ENCODE data around the gene CHAMP1.

Gene CHAMP1

DNA sequence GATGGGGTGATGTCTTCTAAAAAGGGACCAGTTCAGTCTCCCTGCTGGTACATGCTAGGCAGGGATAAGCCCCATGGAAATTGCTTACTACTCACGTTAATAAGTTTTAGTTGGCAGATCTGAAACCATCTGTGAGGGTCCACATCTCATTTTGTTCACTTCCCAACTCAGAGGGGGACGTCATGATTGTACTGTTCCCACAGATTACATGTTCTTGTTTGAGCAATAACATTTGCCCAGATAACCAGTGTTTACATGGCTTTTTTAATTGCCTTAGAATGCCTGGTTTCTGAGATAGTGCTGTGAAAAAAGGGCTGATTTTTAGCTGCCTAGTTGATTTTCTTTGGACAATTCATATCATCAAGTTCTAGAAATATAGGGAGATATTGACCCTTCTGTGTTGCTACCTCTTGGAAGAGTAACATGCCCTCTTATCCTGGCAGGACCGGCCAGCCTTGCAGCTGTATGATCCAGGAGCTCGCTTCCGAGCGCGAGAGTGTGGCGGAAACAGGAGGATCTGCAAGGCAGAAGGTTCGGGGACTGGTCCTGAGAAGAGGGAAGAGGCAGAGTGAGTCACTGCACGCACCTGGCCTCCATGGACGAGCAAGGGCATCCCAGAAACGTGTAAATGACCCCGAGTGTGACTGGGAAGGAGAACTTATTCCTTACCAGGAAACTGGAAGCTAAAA, 9.8 kb upstream of the CHAMP1 start:
- DNase-seq (ENCODE audit: low spot score) = no peak
- TF ChIP-seq CTCF (IDR thresholded peaks at IDR 0.05; ENCODE audit: poor library complexity, severe bottlenecking) = no peak
- no peak overlapping the region for H3K27ac ChIP-seq (ENCODE audit: poor library complexity, severe bottlenecking)
- no peaks in the 10 kb centered on the region for H3K4me1 ChIP-seq (ENCODE audit: insufficient read depth, poor library complexity, severe bottlenecking)
- peaks cover 34% of the 10 kb centered on the region for H3K36me3 ChIP-seq (ENCODE audit: low read depth)
- no peak for ATAC-seq (ENCODE audit: low read depth)
- H3K9me3 ChIP-seq (ENCODE audit: severe bottlenecking) = no peaks in the 10 kb centered on the region
- no peak overlapping the region for H3K4me3 ChIP-seq (ENCODE audit: severe bottlenecking)
- H3K27me3 ChIP-seq (ENCODE audit: insufficient read depth, poor library complexity, severe bottlenecking) = no peaks in the 10 kb centered on the region

DNA sequence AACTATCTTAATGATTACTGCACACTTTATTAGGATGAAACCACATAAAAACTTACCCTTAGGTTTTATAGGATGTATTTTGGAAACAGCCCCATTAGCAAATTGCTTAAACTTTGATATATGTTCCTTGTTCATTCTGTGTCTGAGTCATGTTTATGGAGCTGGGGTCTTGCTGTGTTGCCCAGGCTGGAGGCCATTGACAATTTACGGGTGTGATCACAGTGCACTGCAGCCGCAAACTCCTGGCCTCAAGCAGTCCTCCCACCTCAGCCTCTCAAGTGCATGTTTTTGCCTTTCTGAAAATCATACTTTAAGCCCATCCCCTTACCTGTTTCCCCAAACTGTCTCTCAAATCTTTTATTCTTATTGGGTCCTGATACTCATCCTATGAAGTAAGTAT, 5.2 kb upstream of the CHAMP1 start:
- no peak for ATAC-seq (ENCODE audit: low read depth)
- TF ChIP-seq CTCF (IDR thresholded peaks at IDR 0.05; ENCODE audit: poor library complexity, severe bottlenecking) = no peak
- H3K27ac ChIP-seq (ENCODE audit: poor library complexity, severe bottlenecking) = no peak overlapping the region
- no peaks in the 10 kb centered on the region for H3K9me3 ChIP-seq (ENCODE audit: severe bottlenecking)
- peaks cover 12% of the 10 kb centered on the region for H3K36me3 ChIP-seq (ENCODE audit: low read depth)
- peaks cover 10% of the 10 kb centered on the region for H3K4me1 ChIP-seq (ENCODE audit: insufficient read depth, poor library complexity, severe bottlenecking)
- H3K27me3 ChIP-seq (ENCODE audit: insufficient read depth, poor library complexity, severe bottlenecking) = no peaks in the 10 kb centered on the region
- DNase-seq (ENCODE audit: low spot score) = no peak
- H3K4me3 ChIP-seq (ENCODE audit: severe bottlenecking) = no peak overlapping the region

DNA sequence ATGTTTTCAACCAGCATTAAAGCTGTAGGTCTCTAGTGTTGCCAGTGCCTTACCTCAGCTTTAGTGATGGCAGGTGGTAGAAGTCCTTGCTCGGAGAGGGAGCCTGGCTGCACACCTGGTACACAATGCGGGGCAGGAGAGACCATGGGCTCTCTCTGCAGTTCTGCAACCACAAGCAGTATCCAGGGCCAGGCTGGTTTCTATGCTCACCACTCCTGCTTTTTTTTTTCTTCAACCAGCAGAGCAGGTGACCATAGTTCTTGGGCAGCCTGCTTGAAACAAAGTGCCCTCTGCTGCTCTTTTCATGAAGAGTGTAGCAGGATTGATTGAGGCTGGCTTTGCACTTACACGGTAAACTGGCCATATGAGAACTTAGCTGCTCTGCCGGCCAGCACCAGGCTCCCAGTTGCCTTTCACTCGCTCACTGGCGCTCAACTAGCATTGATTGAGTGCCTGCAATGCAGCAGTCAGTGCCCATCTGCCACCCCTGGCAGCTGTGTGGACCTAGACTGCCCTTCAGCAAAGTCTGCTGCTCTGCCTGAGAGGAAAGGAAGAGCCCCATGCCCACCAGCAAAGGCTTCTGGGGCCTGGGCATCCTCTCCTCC, 4.4 kb upstream of the CHAMP1 start:
- ATAC-seq (ENCODE audit: low read depth) (no peak), DNase-seq (ENCODE audit: low spot score) (no peak)
- H3K27me3 ChIP-seq (ENCODE audit: insufficient read depth, poor library complexity, severe bottlenecking) = no peaks in the 10 kb centered on the region
- no peaks in the 10 kb centered on the region for H3K9me3 ChIP-seq (ENCODE audit: severe bottlenecking)
- peaks cover 8% of the 10 kb centered on the region for H3K36me3 ChIP-seq (ENCODE audit: low read depth)
- peaks cover 10% of the 10 kb centered on the region for H3K4me1 ChIP-seq (ENCODE audit: insufficient read depth, poor library complexity, severe bottlenecking)
- H3K27ac ChIP-seq (ENCODE audit: poor library complexity, severe bottlenecking) = no peak overlapping the region
- no peak for TF ChIP-seq CTCF (IDR thresholded peaks at IDR 0.05; ENCODE audit: poor library complexity, severe bottlenecking)
- no peak overlapping the region for H3K4me3 ChIP-seq (ENCODE audit: severe bottlenecking)

GRCh38 chr13:114310956-114311355, 3.3 kb upstream of the CHAMP1 start:
- Histone ChIP-seq H3K27ac (ENCODE audit: poor library complexity, severe bottlenecking) (no peak overlapping the region), H3K36me3 (ENCODE audit: low read depth) (peaks cover 2% of the 10 kb centered on the region), H3K9me3 (ENCODE audit: severe bottlenecking) (no peaks in the 10 kb centered on the region), H3K4me3 (ENCODE audit: severe bottlenecking) (no peak overlapping the region), H3K27me3 (ENCODE audit: insufficient read depth, poor library complexity, severe bottlenecking) (no peaks in the 10 kb centered on the region), H3K4me1 (ENCODE audit: insufficient read depth, poor library complexity, severe bottlenecking) (peaks cover 10% of the 10 kb centered on the region)
- DNase-seq (ENCODE audit: low spot score) (no peak), ATAC-seq (ENCODE audit: low read depth) (no peak)
- no peak for TF ChIP-seq CTCF (IDR thresholded peaks at IDR 0.05; ENCODE audit: poor library complexity, severe bottlenecking)

DNA sequence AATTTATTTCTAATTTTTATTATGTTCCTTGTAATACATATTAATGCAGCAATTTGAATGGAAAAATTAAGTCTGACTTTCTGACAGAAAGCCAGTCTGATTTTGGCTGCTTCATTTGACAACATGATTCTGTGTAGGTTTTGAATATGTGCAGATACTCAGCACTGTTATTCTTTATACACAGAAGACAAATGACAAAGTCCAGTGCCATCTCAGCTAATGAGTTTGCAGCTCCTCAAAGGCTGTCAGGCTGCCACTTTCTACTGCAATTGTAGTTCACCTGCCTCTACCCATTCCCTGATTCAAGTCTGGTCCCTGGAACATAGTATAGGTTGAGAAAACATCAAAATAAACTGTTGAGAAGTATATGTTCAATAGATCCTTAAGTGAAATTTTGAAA, 2.9 kb upstream of the CHAMP1 start:
- no peak for TF ChIP-seq CTCF (IDR thresholded peaks at IDR 0.05; ENCODE audit: poor library complexity, severe bottlenecking)
- H3K36me3 ChIP-seq (ENCODE audit: low read depth) = no peaks in the 10 kb centered on the region
- DNase-seq (ENCODE audit: low spot score) (no peak), ATAC-seq (ENCODE audit: low read depth) (no peak)
- no peaks in the 10 kb centered on the region for H3K9me3 ChIP-seq (ENCODE audit: severe bottlenecking)
- H3K4me3 ChIP-seq (ENCODE audit: severe bottlenecking) = no peak overlapping the region
- peaks cover 10% of the 10 kb centered on the region for H3K4me1 ChIP-seq (ENCODE audit: insufficient read depth, poor library complexity, severe bottlenecking)
- no peak overlapping the region for H3K27ac ChIP-seq (ENCODE audit: poor library complexity, severe bottlenecking)
- no peaks in the 10 kb centered on the region for H3K27me3 ChIP-seq (ENCODE audit: insufficient read depth, poor library complexity, severe bottlenecking)

Measured in RWPE2 (cell line).